ENCODE results near the gene PLA2G2A.
"Not testable (repeated sequence)": the region's sequence is repeated elsewhere in the genome, so short reads cannot be mapped to it uniquely, and the experiment has no call there.

PLA2G2A gene

DNA sequence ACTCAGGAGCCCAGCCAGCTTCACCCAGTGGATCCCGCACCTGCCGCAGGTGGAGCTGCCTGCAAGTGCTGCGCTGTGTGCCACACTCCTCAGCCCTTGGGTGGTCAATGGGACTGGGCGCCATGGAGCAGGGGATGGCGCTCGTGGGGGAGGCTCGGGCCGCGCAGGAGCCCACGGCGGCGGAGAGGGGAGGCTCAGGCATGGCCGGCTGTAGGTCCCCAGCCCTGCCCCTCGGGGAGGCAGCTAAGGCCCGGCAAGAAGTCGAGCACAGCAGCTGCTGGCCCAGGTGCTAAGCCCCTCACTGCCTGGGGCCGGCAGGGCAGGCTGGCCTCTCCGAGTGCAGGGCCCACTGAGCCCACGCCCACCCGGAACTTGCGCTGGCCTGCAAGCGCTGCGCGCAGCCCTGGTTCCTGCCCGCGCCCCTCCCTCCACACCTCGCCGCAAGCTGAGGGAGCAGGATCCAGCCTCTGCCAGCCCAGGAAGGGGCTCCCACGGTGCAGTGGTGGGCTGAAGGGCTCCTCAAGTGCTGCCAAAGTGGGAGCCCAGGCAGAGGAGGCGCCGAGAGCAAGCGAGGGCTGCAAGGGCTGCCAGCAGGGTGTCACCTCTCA lies 5.1 kb upstream of the PLA2G2A start:
- DNase-seq (ENCODE audit: low spot score in 2 of 2); H3K9me3 Mint-ChIP-seq; H3K27ac Mint-ChIP-seq (ENCODE audit: low read depth); H3K4me3 Mint-ChIP-seq; H3K36me3 Mint-ChIP-seq (ENCODE audit: insufficient read depth); ATAC-seq (replicated peaks; ENCODE audit: extremely low read depth, poor library complexity, severe bottlenecking); H3K4me1 Mint-ChIP-seq: not testable (repeated sequence)
- peaks cover 60% of the 10 kb centered on the region for H3K27me3 Mint-ChIP-seq

GRCh38 chr1:19981507-19982312 lies 2.3 kb upstream of the PLA2G2A start:
- ATAC-seq (replicated peaks; ENCODE audit: extremely low read depth, poor library complexity, severe bottlenecking) (no peak), DNase-seq (ENCODE audit: low spot score in 2 of 2) (no peak)
- no peak overlapping the region for H3K27ac Mint-ChIP-seq (ENCODE audit: low read depth)
- no peaks in the 10 kb centered on the region for H3K9me3 Mint-ChIP-seq
- peaks cover 57% of the 10 kb centered on the region for H3K27me3 Mint-ChIP-seq
- H3K4me1 Mint-ChIP-seq, result no peaks in the 10 kb centered on the region
- no peak overlapping the region for H3K4me3 Mint-ChIP-seq
- no peaks in the 10 kb centered on the region for H3K36me3 Mint-ChIP-seq (ENCODE audit: insufficient read depth)

GRCh38 chr1:19981170-19981506 lies 1.7 kb upstream of the PLA2G2A start:
- Mint-ChIP-seq H3K4me3 (no peak overlapping the region), H3K36me3 (ENCODE audit: insufficient read depth) (no peaks in the 10 kb centered on the region), H3K4me1 (no peaks in the 10 kb centered on the region), H3K27ac (ENCODE audit: low read depth) (no peak overlapping the region), H3K9me3 (no peaks in the 10 kb centered on the region), H3K27me3 (peaks cover 57% of the 10 kb centered on the region)
- ATAC-seq (replicated peaks; ENCODE audit: extremely low read depth, poor library complexity, severe bottlenecking) (no peak), DNase-seq (ENCODE audit: low spot score in 2 of 2) (no peak)

DNA sequence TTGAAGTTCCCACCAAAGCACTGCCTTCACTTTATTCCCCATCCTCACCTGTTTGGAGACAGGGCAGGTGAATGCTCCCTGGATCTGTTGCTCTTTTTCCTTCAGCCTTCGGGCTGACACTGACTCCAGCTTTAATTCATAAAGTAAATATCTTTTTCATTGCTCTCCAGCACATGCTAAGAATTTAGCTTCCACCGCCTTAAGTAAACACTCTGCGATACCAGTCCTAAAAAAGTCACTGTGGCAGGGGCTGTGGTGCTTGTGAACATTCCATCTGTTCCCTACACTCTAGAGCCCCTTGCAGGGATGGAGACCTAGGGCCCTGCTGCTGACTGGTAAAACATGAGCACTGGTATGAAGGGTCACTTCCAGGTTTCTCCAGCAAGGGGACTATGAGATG lies 896 bp upstream of the PLA2G2A start:
- H3K9me3 Mint-ChIP-seq, result no peaks in the 10 kb centered on the region
- no peaks in the 10 kb centered on the region for H3K4me1 Mint-ChIP-seq
- ATAC-seq (replicated peaks; ENCODE audit: extremely low read depth, poor library complexity, severe bottlenecking), result no peak
- peaks cover 57% of the 10 kb centered on the region for H3K27me3 Mint-ChIP-seq
- no peak overlapping the region for H3K27ac Mint-ChIP-seq (ENCODE audit: low read depth)
- H3K36me3 Mint-ChIP-seq (ENCODE audit: insufficient read depth), result no peaks in the 10 kb centered on the region
- DNase-seq (ENCODE audit: low spot score in 2 of 2), result no peak
- no peak overlapping the region for H3K4me3 Mint-ChIP-seq

- ATAC-seq (replicated peaks; ENCODE audit: extremely low read depth, poor library complexity, severe bottlenecking) (no peak), DNase-seq (ENCODE audit: low spot score in 2 of 2) (no peak)
- no peak overlapping the region for H3K27ac Mint-ChIP-seq (ENCODE audit: low read depth)
- no peaks in the 10 kb centered on the region for H3K9me3 Mint-ChIP-seq
- no peak overlapping the region for H3K4me3 Mint-ChIP-seq
- H3K27me3 Mint-ChIP-seq, result peaks cover 66% of the 10 kb centered on the region
- no peaks in the 10 kb centered on the region for H3K36me3 Mint-ChIP-seq (ENCODE audit: insufficient read depth)
- no peaks in the 10 kb centered on the region for H3K4me1 Mint-ChIP-seq
Observed at GRCh38 chr1:19978143-19978542, 1.3 kb downstream of the PLA2G2A start.

GRCh38 chr1:19976317-19977003 lies 3.0 kb downstream of the PLA2G2A start:
- Mint-ChIP-seq H3K27me3 (peaks cover 65% of the 10 kb centered on the region), H3K9me3 (no peaks in the 10 kb centered on the region), H3K36me3 (ENCODE audit: insufficient read depth) (no peaks in the 10 kb centered on the region), H3K4me1 (no peaks in the 10 kb centered on the region), H3K27ac (ENCODE audit: low read depth) (no peak overlapping the region), H3K4me3 (no peak overlapping the region)
- DNase-seq (ENCODE audit: low spot score in 2 of 2) (no peak), ATAC-seq (replicated peaks; ENCODE audit: extremely low read depth, poor library complexity, severe bottlenecking) (no peak)

DNA sequence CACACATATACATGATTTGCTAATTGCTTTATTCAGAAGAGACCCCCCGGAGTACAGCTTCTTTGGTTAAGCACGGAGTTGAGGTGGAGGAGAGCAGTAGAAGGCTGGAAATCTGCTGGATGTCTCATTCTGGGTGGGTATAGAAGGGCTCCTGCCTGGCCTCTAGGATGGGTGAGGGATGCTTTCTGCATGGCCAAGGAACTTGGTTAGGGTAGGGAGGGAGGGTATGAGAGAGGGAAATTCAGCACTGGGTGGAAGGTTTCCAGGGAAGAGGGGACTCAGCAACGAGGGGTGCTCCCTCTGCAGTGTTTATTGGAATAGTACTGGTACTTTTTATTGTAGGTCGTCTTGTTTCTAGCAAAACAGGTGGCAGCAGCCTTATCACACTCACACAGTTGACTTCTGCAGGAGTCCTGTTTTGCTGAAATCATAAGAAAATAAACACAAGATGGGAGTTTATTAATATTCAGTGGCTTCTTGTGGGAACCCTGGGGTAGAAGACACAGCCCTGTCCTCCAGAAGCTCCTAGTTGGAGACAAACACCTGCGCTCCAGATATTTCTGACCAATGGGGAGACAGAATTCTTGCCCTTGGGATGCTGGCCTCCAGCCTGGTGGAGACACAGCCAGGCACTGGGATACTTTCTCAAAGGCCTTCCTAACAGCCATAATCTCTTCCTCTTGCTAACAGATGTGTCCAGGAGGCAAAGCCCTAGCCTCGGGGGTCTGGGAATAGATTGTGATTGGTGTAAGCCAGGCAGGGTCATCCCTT lies 3.8 kb downstream of the PLA2G2A start:
- H3K27ac Mint-ChIP-seq (ENCODE audit: low read depth), result no peak overlapping the region
- no peaks in the 10 kb centered on the region for H3K4me1 Mint-ChIP-seq
- no peaks in the 10 kb centered on the region for H3K36me3 Mint-ChIP-seq (ENCODE audit: insufficient read depth)
- DNase-seq (ENCODE audit: low spot score in 2 of 2) (no peak), ATAC-seq (replicated peaks; ENCODE audit: extremely low read depth, poor library complexity, severe bottlenecking) (no peak)
- H3K4me3 Mint-ChIP-seq, result no peak overlapping the region
- H3K27me3 Mint-ChIP-seq, result peaks cover 65% of the 10 kb centered on the region
- H3K9me3 Mint-ChIP-seq, result no peaks in the 10 kb centered on the region

DNA sequence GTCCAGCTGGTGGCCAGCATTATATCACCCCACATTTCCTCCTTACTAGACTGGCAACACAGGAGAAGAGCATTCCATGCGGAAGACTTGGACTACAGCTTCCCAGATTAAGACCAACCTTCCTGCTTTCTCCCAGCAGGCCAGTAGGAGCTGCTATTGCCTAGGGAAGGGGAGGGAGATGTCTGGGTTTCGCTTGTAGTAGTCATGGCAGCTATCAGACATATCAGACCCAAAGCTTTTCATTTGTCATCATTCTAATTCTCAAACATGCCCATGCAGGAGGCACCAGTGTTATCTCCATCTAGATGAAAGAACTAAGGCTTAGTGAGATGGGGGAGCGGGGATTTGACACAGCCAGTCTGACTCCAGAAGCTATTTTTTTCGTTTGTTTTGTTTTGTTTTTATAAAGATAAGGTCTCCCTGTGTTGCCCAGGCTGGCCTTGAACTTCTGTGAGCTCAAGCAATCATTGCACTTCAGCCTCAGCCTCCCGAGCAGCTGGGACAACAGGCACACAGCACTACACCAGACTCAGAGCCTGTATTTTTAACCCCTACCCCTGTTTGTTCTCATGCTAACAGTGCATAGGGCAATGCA lies 4.5 kb downstream of the PLA2G2A start:
- Mint-ChIP-seq H3K9me3 (no peaks in the 10 kb centered on the region), H3K36me3 (ENCODE audit: insufficient read depth) (no peaks in the 10 kb centered on the region), H3K4me1 (no peaks in the 10 kb centered on the region), H3K4me3 (no peak overlapping the region), H3K27ac (ENCODE audit: low read depth) (no peak overlapping the region), H3K27me3 (peaks cover 65% of the 10 kb centered on the region)
- ATAC-seq (replicated peaks; ENCODE audit: extremely low read depth, poor library complexity, severe bottlenecking) (no peak), DNase-seq (ENCODE audit: low spot score in 2 of 2) (peak in 1 of 2 donors; percentile 10)

- peaks cover 62% of the 10 kb centered on the region for H3K27me3 Mint-ChIP-seq
- no peak overlapping the region for H3K4me3 Mint-ChIP-seq
- H3K9me3 Mint-ChIP-seq, result no peaks in the 10 kb centered on the region
- DNase-seq (ENCODE audit: low spot score in 2 of 2), result no peak
- H3K4me1 Mint-ChIP-seq, result no peaks in the 10 kb centered on the region
- no peak overlapping the region for H3K27ac Mint-ChIP-seq (ENCODE audit: low read depth)
- no peak for ATAC-seq (replicated peaks; ENCODE audit: extremely low read depth, poor library complexity, severe bottlenecking)
- no peaks in the 10 kb centered on the region for H3K36me3 Mint-ChIP-seq (ENCODE audit: insufficient read depth)
Observed at GRCh38 chr1:19973616-19974015, 5.8 kb downstream of the PLA2G2A start.

DNA sequence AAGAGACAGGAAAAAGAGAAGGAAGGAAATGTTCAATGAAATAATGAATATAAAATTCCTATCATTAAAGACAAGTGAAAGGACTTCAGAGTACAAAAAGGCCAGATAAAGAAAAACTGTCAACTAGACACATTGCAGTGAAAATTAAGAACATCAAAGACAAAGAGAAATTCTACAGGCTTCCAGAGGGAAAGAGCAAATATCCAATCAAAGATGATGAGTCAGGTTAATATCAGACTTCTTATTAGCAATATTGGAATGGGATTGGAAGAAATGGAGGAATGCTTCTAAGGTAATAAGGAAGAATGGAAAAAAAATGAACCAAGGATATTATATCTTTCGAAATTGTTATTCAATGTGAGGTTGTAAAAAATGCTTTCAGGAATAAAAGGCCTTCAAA lies 7.8 kb downstream of the PLA2G2A start:
- ATAC-seq (replicated peaks; ENCODE audit: extremely low read depth, poor library complexity, severe bottlenecking) (no peak), DNase-seq (ENCODE audit: low spot score in 2 of 2) (no peak)
- Mint-ChIP-seq H3K4me3 (no peak overlapping the region), H3K27ac (ENCODE audit: low read depth) (no peak overlapping the region), H3K36me3 (ENCODE audit: insufficient read depth) (no peaks in the 10 kb centered on the region), H3K4me1 (no peaks in the 10 kb centered on the region), H3K27me3 (peaks cover 65% of the 10 kb centered on the region), H3K9me3 (no peaks in the 10 kb centered on the region)

- Mint-ChIP-seq H3K4me3 (no peak overlapping the region), H3K9me3 (no peaks in the 10 kb centered on the region), H3K27ac (ENCODE audit: low read depth) (no peak overlapping the region), H3K36me3 (ENCODE audit: insufficient read depth) (no peaks in the 10 kb centered on the region), H3K4me1 (no peaks in the 10 kb centered on the region), H3K27me3 (peaks cover 67% of the 10 kb centered on the region)
- DNase-seq (ENCODE audit: low spot score in 2 of 2) (no peak), ATAC-seq (replicated peaks; ENCODE audit: extremely low read depth, poor library complexity, severe bottlenecking) (no peak)
Observed at GRCh38 chr1:19969898-19970660, 9.3 kb downstream of the PLA2G2A start.

DNA sequence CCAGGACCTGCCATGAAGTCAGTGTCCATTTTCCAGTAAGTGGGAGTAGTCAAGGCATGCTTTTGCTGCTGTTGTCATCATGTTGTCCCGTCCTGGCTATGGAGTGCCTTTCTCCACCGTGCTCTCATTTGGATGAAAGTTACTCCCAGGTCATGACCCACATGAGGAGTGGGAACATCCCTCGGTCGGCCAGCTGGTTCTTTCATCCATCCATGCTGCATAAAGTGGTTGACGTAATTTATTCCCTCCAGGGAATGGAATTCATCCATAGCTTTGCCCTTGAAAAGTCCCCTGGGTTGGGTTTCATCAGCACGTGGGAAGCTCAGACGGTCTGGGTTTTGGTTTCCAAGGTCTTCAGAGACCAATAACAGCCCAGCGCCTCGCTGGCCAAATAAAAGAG lies 11.6 kb downstream of the PLA2G2A start:
- H3K4me3 Mint-ChIP-seq, result no peak overlapping the region
- ATAC-seq (replicated peaks; ENCODE audit: extremely low read depth, poor library complexity, severe bottlenecking) (no peak), DNase-seq (ENCODE audit: low spot score in 2 of 2) (no peak)
- H3K9me3 Mint-ChIP-seq, result no peaks in the 10 kb centered on the region
- H3K27me3 Mint-ChIP-seq, result peaks cover 80% of the 10 kb centered on the region
- no peaks in the 10 kb centered on the region for H3K36me3 Mint-ChIP-seq (ENCODE audit: insufficient read depth)
- H3K4me1 Mint-ChIP-seq, result no peaks in the 10 kb centered on the region
- no peak overlapping the region for H3K27ac Mint-ChIP-seq (ENCODE audit: low read depth)
